Measurements from ENCODE around the gene CACNA2D2.
A peak's percentile ranks its signal among the peaks of the same experiment; 100 is the strongest.

The CACNA2D2 gene

DNA sequence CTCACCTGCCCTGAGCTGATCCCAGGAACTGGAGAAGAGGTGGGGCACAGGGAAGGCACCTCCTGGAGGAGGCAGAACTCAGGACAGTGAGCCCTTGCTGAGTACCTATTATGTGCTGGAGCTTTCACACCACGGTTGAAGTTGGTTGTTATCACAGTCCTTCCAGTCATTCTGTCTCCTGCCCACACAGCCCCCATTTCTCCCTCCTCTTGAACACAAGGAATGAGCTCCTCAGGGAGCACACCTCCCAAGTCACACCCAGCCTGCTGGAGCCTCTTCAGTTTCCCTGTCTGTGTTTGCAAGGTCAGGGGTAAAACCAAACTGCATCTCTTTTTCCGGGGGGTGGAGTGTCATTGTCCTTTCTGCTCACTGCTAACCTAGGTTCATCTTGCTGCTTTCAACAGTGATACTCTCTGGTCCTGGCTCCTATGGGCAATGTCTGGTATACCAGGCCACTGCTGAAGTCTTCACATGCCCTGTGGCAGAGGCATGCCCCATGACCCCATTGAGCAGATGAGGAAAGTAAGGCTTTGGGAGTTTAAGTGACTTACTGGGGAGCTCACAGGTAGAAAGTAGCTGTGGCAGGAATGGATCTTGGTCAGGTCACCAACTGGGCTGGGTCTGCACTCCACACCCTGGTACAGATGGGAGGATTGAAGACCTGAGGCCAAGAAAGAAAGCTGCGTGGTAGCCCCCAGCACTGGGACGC, 34.1 kb upstream of the CACNA2D2 start:
- H3K9me3 ChIP-seq (ENCODE audit: control insufficient read depth, low read depth, low read length), result no peaks in the 10 kb centered on the region
- no peak overlapping the region for H3K27ac ChIP-seq (ENCODE audit: low read length)
- no peaks in the 10 kb centered on the region for H3K36me3 ChIP-seq (ENCODE audit: control insufficient read depth, low read depth, low read length)
- no peaks in the 10 kb centered on the region for H3K27me3 ChIP-seq (ENCODE audit: control insufficient read depth, insufficient read depth, low read length)
- H3K4me3 ChIP-seq (ENCODE audit: low read length), result no peak overlapping the region
- no peak overlapping the region for H3K9ac ChIP-seq (ENCODE audit: low read length)
- peaks cover 9% of the 10 kb centered on the region for H3K4me1 ChIP-seq (ENCODE audit: control insufficient read depth, low read depth, low read length)

DNA sequence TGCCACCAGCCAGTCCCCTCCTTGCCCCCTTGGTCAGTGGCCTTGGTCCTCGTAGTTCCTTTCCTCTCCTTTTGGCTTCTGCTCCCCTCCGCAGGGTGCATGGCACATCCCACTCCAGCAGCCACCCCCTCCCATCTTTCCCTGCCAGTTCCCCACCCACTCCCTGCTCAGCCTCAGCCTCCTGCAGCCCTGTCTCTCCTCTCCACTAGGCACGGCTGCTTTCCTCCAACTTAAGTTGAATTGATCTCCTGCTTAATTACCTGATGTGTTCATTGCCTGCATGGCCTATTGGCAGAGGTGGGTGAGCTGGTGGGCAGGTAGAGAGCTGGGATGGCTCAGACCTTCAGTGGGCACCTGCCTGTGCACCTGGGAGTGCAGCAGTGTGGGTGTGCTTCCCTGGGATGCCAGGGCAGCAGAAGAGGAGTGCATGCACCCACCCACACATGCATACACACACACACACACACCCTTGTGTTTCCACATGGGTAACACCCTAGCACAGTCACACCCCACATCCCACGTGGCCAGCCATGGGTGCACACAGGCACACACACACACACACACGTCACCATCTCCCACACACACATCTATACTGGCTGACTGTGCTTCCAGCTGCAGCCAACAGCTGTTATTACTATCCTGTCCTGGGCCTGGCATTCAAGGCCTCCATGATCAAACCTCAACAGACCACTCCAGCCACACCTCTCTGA, 33.2 kb upstream of the CACNA2D2 start:
- no peaks in the 10 kb centered on the region for H3K27me3 ChIP-seq (ENCODE audit: control insufficient read depth, insufficient read depth, low read length)
- H3K36me3 ChIP-seq (ENCODE audit: control insufficient read depth, low read depth, low read length), result no peaks in the 10 kb centered on the region
- no peak overlapping the region for H3K9ac ChIP-seq (ENCODE audit: low read length)
- no peaks in the 10 kb centered on the region for H3K9me3 ChIP-seq (ENCODE audit: control insufficient read depth, low read depth, low read length)
- H3K4me1 ChIP-seq (ENCODE audit: control insufficient read depth, low read depth, low read length), result peaks cover 9% of the 10 kb centered on the region
- H3K27ac ChIP-seq (ENCODE audit: low read length), result no peak overlapping the region
- no peak overlapping the region for H3K4me3 ChIP-seq (ENCODE audit: low read length)

DNA sequence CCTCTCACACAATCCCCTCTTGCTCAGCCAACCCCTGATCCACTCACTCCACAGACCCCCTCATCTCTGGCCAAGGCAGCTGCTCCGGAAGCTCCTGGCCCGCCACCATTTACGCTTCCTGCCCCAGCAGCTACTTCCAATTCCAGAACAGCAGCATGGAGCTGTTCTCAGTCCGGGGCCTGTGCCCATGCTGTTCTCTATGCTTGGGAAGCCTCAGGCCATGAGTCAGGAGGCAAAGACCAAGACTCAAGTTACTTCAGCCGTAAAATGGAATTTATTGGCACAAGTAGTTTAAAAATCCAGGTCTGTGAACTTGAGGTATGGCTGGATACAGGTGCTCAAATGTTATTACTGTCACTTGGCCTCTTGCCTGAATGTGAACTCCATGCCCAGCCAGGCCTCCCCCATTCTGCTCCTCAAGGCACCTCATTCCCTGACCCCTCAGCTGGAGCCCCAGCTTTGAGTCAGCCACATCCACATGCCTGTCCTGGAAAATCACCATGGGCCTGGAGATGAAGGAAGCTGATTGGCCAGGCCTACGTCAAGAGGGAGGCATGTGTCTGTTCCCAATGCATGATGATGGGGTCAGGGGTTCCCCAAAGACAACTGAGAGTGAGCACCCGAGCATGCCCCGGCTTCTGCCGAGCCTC, 31.4 kb upstream of the CACNA2D2 start:
- H3K36me3 ChIP-seq (ENCODE audit: control insufficient read depth, low read depth, low read length), result no peaks in the 10 kb centered on the region
- H3K9me3 ChIP-seq (ENCODE audit: control insufficient read depth, low read depth, low read length), result no peaks in the 10 kb centered on the region
- peaks cover 16% of the 10 kb centered on the region for H3K4me1 ChIP-seq (ENCODE audit: control insufficient read depth, low read depth, low read length)
- H3K27ac ChIP-seq (ENCODE audit: low read length), result no peak overlapping the region
- H3K9ac ChIP-seq (ENCODE audit: low read length), result no peak overlapping the region
- H3K4me3 ChIP-seq (ENCODE audit: low read length), result no peak overlapping the region
- H3K27me3 ChIP-seq (ENCODE audit: control insufficient read depth, insufficient read depth, low read length), result peaks cover 11% of the 10 kb centered on the region

DNA sequence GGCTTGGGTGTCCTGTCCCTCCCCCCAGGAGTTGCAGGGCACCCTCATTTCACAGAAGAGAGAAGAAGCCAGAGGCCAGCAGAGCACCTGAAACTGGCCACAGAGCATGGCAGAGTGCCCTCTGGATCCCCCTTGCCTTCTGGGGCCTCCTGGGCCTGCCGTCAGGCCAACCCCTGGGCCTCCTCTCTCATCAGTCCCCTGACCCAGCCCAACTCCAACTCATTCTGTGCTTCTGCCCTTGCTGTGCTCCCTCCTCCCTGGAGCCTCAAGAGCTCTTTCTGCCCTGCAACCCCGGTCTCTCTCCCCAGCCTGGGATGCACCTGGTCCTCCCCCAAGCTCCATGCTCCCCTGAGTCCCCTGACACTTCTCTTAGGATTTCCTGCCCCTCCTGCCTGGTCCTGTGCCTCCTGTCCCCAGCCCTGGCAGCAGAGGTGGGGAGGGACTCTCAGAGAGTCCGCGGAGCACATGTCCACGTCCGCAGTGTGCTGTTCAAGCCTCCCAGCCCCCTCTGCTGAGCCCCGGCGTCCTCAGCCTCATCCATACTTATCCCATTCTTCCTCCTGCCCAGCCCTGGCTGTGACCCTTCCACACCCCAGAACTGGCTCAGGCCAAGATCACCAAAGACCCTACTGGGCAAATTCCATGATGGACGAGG, 30.5 kb upstream of the CACNA2D2 start:
- no peaks in the 10 kb centered on the region for H3K9me3 ChIP-seq (ENCODE audit: control insufficient read depth, low read depth, low read length)
- H3K36me3 ChIP-seq (ENCODE audit: control insufficient read depth, low read depth, low read length), result no peaks in the 10 kb centered on the region
- no peak overlapping the region for H3K27ac ChIP-seq (ENCODE audit: low read length)
- peaks cover 12% of the 10 kb centered on the region for H3K27me3 ChIP-seq (ENCODE audit: control insufficient read depth, insufficient read depth, low read length)
- H3K4me1 ChIP-seq (ENCODE audit: control insufficient read depth, low read depth, low read length), result peaks cover 16% of the 10 kb centered on the region
- no peak overlapping the region for H3K9ac ChIP-seq (ENCODE audit: low read length)
- H3K4me3 ChIP-seq (ENCODE audit: low read length), result no peak overlapping the region

DNA sequence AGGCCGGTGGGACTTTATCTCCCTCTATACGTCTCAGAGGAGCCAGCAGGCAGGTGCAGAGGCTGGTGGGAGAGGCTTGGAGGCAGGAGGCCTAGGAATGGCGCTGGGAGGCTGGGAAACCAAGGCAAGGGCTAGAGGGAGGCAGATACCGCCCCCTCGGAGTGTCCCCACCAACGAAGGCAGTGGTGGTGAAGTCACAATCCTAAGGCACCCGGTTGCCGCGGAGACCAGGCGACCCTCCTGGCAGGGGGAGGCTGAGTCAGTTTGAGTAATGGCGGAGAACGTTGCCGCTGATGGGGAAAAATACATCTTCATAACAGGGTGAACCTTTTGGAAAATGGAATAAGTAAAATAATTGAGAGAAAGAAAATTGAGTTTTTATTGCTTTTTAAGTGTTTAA, 29.9 kb upstream of the CACNA2D2 start:
- Histone ChIP-seq H3K27ac (ENCODE audit: low read length) (no peak overlapping the region), H3K4me1 (ENCODE audit: control insufficient read depth, low read depth, low read length) (peaks cover 10% of the 10 kb centered on the region), H3K4me3 (ENCODE audit: low read length) (no peak overlapping the region), H3K36me3 (ENCODE audit: control insufficient read depth, low read depth, low read length) (no peaks in the 10 kb centered on the region), H3K27me3 (ENCODE audit: control insufficient read depth, insufficient read depth, low read length) (peaks cover 12% of the 10 kb centered on the region), H3K9me3 (ENCODE audit: control insufficient read depth, low read depth, low read length) (no peaks in the 10 kb centered on the region), H3K9ac (ENCODE audit: low read length) (no peak overlapping the region)

DNA sequence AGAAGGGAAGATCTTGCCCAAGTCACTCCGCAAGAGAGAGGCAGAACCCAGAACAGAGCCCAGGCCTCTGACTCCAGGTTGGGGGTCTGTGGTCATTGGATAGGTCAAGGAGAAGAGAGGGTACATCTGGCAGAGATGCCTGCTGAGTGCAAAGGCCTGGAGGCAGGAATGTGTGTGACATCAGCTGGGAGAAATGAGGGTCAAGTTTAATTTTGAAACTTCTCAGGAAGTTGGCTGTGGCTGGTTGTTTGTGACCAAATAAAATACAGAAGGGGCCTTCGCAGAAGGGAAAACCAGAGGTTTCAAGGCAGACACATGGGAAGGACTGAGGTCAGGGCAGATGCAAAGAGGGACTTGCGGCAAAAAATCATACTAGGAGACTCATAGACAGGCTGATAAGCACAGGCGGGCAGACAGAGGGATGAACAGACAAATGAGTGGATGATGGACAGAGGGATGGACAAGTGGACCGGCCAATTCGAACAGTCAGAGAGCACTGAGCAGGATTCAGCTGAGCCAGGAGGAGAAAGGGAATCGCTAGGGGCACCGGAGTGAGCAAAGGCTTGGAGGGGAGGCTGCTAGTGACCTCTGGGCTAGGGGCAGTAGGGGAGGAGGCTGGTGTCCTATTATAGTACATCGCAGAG, 28.8 kb upstream of the CACNA2D2 start:
- no peaks in the 10 kb centered on the region for H3K36me3 ChIP-seq (ENCODE audit: control insufficient read depth, low read depth, low read length)
- no peak overlapping the region for H3K4me3 ChIP-seq (ENCODE audit: low read length)
- H3K9me3 ChIP-seq (ENCODE audit: control insufficient read depth, low read depth, low read length), result no peaks in the 10 kb centered on the region
- H3K9ac ChIP-seq (ENCODE audit: low read length), result no peak overlapping the region
- H3K27me3 ChIP-seq (ENCODE audit: control insufficient read depth, insufficient read depth, low read length), result peaks cover 12% of the 10 kb centered on the region
- H3K27ac ChIP-seq (ENCODE audit: low read length), result no peak overlapping the region
- H3K4me1 ChIP-seq (ENCODE audit: control insufficient read depth, low read depth, low read length), result peaks cover 10% of the 10 kb centered on the region

DNA sequence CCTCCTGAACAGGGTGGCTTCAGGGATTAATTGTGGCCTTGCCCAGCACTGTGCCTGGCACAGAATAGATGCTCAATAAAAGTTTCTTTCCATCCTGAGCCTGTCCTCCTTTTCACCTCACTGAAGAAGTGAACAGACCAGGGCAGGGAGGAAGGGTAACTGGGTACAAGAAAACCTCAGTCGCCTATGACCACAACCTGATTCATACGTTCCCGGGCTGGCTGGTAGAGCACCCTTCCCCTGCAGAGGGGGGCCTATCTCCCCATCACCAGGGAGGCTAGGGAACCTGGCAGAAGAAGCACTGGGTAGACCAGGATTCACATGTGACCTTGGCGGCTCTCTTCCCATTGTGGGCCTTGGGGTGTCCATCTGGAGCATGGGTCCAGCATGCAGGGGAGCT, 27.8 kb upstream of the CACNA2D2 start:
- Histone ChIP-seq H3K9me3 (ENCODE audit: control insufficient read depth, low read depth, low read length) (no peaks in the 10 kb centered on the region), H3K9ac (ENCODE audit: low read length) (no peak overlapping the region), H3K27ac (ENCODE audit: low read length) (no peak overlapping the region), H3K36me3 (ENCODE audit: control insufficient read depth, low read depth, low read length) (no peaks in the 10 kb centered on the region), H3K4me3 (ENCODE audit: low read length) (no peak overlapping the region), H3K4me1 (ENCODE audit: control insufficient read depth, low read depth, low read length) (peaks cover 10% of the 10 kb centered on the region), H3K27me3 (ENCODE audit: control insufficient read depth, insufficient read depth, low read length) (peaks cover 12% of the 10 kb centered on the region)

DNA sequence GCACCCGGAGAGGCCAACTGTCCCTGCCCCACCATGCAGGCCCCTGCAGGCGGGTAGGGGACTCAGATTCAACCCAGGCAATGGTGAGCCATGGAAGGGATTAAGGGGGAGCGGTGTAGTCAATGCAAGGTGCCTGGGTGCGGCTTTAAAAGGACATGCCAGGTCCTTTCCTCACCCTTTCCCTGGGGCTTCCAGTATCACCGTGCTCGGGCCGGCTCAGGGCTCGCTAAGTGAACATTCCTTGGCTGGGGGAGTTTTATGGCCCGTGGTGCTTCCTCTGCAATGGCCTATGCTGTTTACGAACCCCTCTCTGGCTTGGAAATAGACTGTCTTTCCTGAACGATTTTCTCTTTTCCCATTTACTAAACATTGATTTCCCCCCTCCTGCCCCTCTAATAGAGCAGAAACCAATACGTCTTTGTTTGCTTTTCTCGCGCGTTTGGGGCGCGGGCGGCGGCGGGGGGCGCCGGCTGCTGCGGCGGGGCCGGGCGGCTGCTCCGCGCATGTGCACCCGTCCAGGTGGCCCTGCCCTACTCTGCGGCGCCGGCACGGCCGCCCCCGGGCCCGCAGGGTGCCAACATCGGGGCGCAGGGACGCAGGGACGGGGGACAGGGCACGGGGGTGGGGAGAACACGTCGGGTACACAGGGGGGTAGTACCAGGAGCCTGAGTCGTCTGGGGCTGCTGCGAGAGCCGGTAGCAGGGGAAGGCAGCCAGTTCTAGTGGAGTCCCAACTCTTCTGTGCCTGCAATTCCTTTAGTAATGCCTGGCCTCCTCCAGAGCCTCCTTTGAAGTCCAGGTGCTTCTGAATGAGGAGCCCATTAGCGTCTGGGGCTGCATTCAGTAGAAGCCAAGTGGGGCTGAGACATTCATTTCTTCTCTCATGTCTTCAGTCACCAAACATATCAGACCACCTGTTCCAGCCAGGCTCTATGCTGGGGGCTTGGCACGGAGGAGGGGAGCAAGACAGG, 26.9 kb upstream of the CACNA2D2 start:
- H3K4me3 ChIP-seq (ENCODE audit: low read length), result peak overlapping the region; percentile 32
- H3K9ac ChIP-seq (ENCODE audit: low read length), result no peak overlapping the region
- no peaks in the 10 kb centered on the region for H3K36me3 ChIP-seq (ENCODE audit: control insufficient read depth, low read depth, low read length)
- H3K27me3 ChIP-seq (ENCODE audit: control insufficient read depth, insufficient read depth, low read length), result peaks cover 12% of the 10 kb centered on the region
- H3K9me3 ChIP-seq (ENCODE audit: control insufficient read depth, low read depth, low read length), result no peaks in the 10 kb centered on the region
- no peak overlapping the region for H3K27ac ChIP-seq (ENCODE audit: low read length)
- H3K4me1 ChIP-seq (ENCODE audit: control insufficient read depth, low read depth, low read length), result peaks cover 15% of the 10 kb centered on the region

DNA sequence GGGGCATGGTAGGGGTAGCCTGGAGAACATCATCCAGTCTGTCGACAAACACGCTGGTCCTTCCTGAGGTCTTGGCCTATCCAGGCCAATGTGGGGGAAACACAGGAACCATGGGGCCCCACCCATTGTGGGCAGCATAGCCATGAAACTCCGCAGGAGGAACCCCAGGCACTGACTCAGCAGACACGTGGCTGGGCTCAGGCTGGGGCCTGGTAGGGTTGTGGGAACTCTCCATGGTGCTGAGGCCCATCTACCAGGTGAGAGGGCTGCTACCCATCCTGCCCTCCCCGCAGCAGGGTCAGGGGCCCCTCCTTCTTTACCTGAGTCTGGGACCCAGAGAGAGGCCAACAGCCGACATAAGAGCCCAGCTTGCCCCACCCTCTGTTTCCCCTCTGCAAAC, 22.6 kb upstream of the CACNA2D2 start:
- peaks cover 10% of the 10 kb centered on the region for H3K27me3 ChIP-seq (ENCODE audit: control insufficient read depth, insufficient read depth, low read length)
- H3K4me1 ChIP-seq (ENCODE audit: control insufficient read depth, low read depth, low read length), result peaks cover 26% of the 10 kb centered on the region
- H3K9me3 ChIP-seq (ENCODE audit: control insufficient read depth, low read depth, low read length), result no peaks in the 10 kb centered on the region
- H3K36me3 ChIP-seq (ENCODE audit: control insufficient read depth, low read depth, low read length), result no peaks in the 10 kb centered on the region
- H3K4me3 ChIP-seq (ENCODE audit: low read length), result no peak overlapping the region
- no peak overlapping the region for H3K27ac ChIP-seq (ENCODE audit: low read length)
- H3K9ac ChIP-seq (ENCODE audit: low read length), result no peak overlapping the region

DNA sequence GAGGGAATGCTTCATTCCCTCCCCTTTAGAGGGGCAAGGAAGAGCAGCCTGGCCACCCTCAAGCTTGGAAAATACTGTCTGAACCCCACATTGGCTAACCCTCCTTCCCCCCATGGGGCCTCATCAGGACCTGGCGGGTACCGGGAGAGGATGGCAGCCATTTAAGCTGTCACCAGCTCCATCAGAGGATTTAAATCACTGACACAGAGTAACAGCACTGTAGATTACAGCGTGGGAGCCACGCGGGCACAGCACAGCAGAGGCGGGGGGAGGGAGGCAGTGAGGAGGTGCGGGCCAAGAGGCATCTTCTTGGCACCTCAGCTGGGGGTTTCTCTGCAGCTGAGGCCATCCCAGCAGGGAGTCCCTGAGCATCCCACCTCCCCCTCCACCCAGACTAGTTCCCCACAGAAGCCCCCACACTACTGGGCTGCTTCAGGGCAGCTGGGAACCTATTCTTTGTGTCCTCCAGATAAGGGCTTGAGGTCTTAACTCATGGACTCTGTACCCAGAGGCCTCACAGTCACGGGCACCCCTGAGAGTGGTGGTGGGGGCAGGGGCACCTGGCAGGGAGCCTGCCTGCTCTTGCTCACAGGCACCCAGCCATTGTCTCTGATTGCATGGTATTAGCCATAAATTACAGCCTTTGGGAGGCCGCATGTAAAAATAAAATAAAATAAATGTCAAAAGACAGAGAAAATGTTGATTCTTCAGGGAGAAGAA, 21.9 kb upstream of the CACNA2D2 start:
- peaks cover 4% of the 10 kb centered on the region for H3K27me3 ChIP-seq (ENCODE audit: control insufficient read depth, insufficient read depth, low read length)
- H3K27ac ChIP-seq (ENCODE audit: low read length), result no peak overlapping the region
- no peak overlapping the region for H3K4me3 ChIP-seq (ENCODE audit: low read length)
- no peaks in the 10 kb centered on the region for H3K9me3 ChIP-seq (ENCODE audit: control insufficient read depth, low read depth, low read length)
- H3K9ac ChIP-seq (ENCODE audit: low read length), result no peak overlapping the region
- no peaks in the 10 kb centered on the region for H3K36me3 ChIP-seq (ENCODE audit: control insufficient read depth, low read depth, low read length)
- H3K4me1 ChIP-seq (ENCODE audit: control insufficient read depth, low read depth, low read length), result peaks cover 27% of the 10 kb centered on the region

All from iPS-18a (cell line).